Hematopoietic multipotent progenitor cell treated with erythropoietin and hydrocortisone succinate and interleukin-3 and kit ligand, for 17 days (in vitro differentiated cells): ENCODE data around the gene TMEM209.
A peak's percentile ranks its signal among the peaks of the same experiment; 100 is the strongest.

Source experiments
- DNase-seq: peaks from one replicate; pipeline ENCODE4 v3.0.0-alpha.2; 2015; ENCODE audit warnings: low spot score

The TMEM209 gene

GRCh38 chr7:130143334-130143732, 61.9 kb downstream of the TMEM209 start:
- DNase-seq: no peak

GRCh38 chr7:130142654-130143333, 62.4 kb downstream of the TMEM209 start:
- DNase-seq: no peak

GRCh38 chr7:130141884-130142653, 63.1 kb downstream of the TMEM209 start:
- no peak for DNase-seq

- peak; percentile 73 for DNase-seq
Measured at GRCh38 chr7:130141161-130141883, 63.9 kb downstream of the TMEM209 start.

GRCh38 chr7:130140551-130141160, 64.5 kb downstream of the TMEM209 start:
- DNase-seq: no peak

- DNase-seq: no peak
Measured at GRCh38 chr7:130139193-130139960, 65.8 kb downstream of the TMEM209 start.

GRCh38 chr7:130137207-130137606, 68.0 kb downstream of the TMEM209 start:
- DNase-seq: no peak

- no peak for DNase-seq
Measured at GRCh38 chr7:130136579-130137167, 68.5 kb downstream of the TMEM209 start.

- DNase-seq: no peak
Measured at GRCh38 chr7:130135208-130136205, 69.7 kb downstream of the TMEM209 start.

- DNase-seq: no peak
Measured at GRCh38 chr7:130134726-130135125, 70.5 kb downstream of the TMEM209 start.

- no peak for DNase-seq
Measured at GRCh38 chr7:130134106-130134636, 71.0 kb downstream of the TMEM209 start.

GRCh38 chr7:130133029-130133782, 72.0 kb downstream of the TMEM209 start:
- DNase-seq: no peak

DNA sequence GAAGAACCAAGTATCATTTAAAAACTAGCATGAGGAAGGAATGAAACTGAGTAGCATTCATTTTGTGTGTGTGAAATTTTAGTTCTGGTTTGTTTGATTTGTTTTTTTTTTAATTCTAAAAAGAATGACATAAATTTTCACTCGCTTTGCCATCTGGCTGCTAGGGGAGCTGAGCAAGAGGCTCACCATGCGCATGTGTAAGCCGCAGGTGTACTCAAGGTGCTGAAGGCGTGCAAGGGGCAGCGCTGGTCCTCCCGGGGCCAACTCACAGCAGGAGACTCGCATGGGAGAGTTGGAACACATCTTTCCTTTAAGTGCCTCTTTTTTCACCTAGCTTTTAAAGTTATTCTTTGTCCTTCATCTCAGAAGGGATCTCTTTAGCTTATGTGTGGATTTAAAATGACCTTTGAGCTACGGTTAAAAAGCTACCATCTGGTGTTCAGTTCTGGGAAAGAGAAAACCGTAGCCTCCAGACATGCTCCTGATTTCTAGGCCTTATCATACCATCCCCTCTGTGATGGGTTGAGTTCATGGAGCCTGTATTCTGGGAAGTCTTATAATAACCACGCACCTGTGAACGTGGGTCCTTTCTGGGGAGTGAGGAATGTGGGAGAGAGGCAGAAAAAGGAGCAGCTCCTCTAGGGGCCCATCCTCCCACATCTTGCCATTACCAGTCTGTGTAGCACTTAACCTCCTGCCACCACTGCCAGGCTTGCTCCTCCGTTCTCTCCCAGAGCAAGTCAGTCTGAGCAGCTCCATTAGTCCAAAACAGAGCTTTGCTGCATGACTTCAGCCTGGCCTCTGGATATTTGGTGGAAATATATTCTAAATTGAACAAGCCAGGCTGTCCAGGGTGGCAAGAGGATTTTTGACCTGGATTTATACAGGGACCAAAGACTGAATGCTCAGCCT, 73.0 kb downstream of the TMEM209 start:
- DNase-seq: no peak

- no peak for DNase-seq
Measured at GRCh38 chr7:130131191-130131834, 73.9 kb downstream of the TMEM209 start.

DNA sequence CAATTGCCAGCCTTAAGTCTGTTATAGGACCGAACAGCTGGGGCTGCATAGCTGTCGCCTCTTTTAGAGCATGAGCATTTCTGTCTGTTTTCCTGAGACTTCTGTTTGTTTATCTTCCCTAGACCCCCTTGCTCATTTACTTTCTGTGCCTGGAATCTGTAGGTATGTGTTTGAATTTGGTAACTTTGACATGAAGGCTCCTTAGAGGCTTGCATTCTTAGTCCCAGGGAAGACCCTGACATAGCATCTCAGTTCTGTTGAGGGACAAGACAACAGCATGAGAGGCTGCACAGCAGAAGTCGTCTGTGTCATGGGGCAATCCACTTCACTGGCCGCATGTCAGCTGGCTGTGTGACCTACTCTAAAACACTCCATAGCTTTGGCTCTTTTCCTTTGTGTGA, 76.2 kb downstream of the TMEM209 start:
- no peak for DNase-seq

DNA sequence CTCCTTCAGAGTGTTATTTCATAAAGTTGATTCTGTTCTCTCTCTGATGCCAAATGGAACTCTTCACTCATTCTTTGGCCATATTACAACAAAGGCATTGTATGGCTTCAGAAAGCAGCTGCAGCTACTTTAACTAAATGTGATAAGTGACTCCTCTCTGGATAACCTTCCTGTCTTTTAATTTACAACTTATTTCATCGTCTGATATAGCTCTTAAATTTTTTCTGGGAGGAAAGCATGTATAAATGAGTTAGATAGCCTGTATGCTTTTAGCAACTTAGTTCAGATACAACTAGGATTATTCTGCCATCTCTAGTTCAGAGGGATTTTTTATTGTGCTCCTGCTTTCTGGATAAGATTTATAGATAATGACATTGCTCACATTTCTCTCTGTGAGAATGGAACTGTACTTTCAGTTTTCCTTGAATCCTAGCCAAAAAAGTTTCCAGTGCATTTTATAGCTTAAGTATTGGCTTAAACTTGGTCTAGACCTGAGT, 77.3 kb downstream of the TMEM209 start:
- DNase-seq: no peak

GRCh38 chr7:130127404-130127803, 77.8 kb downstream of the TMEM209 start:
- no peak for DNase-seq
